ENCODE measurements around the gene SCGN.

Gene SCGN, protein sequence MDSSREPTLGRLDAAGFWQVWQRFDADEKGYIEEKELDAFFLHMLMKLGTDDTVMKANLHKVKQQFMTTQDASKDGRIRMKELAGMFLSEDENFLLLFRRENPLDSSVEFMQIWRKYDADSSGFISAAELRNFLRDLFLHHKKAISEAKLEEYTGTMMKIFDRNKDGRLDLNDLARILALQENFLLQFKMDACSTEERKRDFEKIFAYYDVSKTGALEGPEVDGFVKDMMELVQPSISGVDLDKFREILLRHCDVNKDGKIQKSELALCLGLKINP

DNA sequence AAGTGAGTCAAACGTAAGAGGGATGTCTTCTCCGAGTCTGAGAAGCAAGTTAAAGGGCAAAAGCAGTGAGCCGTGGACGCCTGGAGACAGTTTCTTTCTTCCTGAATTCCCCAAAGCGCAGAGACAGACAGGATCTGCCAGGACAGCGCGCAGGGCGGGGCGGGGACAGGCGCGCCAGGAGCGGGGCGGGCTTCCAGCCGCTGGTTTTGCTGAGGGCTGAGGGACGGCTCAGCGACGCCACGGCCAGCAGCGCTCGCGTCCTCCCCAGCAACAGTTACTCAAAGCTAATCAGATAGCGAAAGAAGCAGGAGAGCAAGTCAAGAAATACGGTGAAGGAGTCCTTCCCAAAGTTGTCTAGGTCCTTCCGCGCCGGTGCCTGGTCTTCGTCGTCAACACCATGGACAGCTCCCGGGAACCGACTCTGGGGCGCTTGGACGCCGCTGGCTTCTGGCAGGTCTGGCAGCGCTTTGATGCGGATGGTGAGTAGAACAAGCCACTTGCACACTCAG is at the start of gene SCGN:
SCGN (plus strand) TSS at position 209 of the 509 bp plus-strand sequence; CDS start at position 398, 189 bp downstream.
- DNase-seq = no peak

DNA sequence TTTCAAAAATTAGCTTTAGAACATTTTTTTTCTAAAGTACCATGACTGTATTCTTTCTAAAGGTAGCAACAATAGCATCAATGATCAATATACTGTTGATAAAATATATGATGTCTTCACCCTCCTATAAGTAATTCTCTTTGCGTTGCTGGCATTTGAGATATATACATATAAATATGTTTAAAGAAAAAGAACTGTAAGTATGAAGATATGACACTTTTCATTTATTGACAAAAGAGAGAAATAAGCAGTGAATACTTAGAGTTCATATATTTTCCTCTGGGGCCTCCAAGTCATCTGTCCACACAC is 49.4 kb upstream of the SCGN start:
- no peak for DNase-seq

DNA sequence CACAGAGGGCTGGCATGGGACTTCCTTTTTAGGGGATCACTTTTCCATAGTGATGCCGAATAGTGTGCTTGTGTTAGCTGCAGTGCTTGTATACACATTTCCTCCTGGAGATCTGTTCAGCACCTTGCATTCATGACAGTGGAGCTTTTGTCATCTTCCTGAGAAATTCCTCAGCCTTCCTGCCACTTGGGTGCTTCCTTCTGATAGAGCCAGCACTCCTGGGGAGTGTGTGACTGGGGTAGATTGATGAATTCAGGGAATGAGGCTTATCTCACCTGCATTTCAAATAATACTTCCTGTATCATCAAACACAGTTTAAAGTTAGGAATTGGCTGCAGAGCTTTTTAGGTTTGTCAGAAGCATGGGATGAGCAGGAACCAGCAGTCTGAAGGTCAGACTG is 48.8 kb upstream of the SCGN start:
- DNase-seq = no peak

DNA sequence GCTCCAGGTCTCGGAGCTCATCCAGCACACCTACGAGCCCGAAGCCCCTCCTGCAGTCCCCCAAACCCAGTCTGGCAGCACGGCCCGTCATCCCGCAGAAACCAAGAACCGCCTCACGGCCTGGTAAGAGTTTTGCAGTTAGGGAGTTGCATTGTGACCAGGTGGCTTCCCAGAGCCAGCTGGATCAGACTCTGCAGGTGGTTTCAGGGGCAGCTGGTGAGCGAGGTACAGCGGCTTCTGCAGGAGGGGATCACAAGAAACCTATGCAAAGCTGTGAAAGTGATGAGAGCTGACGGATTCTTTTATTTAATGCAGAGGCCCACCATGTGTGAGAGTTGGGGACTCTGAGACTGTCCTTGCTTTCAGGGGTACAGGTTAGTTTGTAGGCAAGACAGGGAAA is 45.9 kb upstream of the SCGN start:
- no peak for DNase-seq

DNA sequence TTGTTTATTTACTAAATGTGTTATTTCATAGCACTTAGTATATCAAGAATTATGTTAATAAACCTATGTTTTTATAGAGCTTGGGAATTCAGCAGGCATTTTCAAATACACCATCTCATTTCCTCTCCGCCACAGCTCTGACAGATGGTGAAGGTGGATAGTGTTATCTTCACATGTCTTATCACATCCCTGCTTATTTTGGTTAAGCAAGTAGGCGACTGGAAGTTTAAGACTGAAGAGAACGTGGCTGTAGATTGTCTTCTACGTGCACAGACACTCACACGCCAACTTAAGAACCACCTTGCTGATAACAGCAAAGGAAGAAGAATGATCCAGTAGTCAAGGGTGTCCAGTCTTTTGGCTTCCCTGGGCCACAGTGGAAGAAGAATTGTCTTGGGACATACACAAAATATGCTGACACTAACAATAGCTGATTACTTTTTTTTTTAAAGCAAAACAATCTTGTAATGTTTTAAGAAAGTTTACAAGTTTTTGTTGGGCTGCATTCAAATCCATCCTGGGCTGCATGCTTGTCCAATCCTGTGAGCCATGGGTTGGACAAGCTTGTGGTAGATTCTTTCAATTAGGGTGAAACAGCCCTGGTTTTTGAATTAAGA is 43.3 kb upstream of the SCGN start:
- no peak for DNase-seq

DNA sequence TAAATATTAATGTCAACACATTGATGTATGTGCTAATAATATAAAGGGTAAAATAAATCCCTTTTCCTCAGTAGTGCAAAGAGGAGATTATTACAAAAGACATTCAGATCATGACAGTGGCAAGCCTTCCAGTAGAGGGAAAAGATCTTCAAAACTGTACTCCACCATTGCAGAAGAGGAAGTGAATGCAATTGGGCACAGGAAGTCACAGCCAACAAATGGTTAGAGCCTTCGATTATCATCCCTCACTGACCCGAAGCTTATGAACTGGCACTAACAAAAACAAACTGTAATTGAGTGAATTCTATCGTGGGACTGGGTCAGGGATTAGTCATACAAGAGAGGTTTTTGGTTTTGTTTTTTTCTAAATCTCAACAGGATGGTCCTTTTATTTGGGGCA is 39.3 kb upstream of the SCGN start:
- no peak for DNase-seq

DNA sequence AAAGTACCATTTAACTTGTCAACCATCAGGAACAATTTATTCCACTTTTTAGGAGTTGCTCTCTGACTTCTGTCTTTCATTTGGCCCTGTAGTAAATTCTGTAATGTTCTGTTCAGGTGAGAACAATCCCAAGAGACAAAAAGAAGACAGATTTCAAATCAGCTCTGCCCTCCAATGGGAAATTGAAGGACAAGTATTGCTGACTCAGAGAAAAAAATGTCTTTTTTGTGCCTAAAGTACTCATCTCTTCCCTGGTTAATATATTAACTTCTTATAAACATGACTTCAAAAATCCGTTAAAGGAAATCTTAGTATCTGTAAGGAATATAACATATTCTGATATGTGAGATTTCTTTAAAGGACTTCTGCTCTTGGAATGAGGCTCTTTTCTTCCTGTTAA is 38.6 kb upstream of the SCGN start:
- no peak for DNase-seq

DNA sequence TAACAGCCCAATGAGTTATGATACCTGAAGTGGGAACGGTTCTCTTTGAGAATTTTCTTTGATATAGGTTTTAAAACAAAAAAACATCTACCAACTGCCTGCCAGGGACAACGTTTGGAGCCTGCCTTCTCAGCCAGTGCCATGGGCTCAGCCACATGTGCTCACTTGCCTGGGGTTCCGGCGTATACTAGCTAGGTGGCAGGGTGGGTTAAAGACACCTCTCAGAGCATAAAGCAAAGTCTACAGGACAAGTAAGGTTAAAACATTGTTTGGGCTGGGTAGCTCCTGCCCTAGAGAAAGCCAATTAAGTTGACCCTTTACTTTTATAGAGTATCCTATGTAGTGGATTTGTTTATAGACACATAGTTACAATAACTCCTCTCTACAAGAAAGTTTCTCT is 38.0 kb upstream of the SCGN start:
- DNase-seq = no peak

DNA sequence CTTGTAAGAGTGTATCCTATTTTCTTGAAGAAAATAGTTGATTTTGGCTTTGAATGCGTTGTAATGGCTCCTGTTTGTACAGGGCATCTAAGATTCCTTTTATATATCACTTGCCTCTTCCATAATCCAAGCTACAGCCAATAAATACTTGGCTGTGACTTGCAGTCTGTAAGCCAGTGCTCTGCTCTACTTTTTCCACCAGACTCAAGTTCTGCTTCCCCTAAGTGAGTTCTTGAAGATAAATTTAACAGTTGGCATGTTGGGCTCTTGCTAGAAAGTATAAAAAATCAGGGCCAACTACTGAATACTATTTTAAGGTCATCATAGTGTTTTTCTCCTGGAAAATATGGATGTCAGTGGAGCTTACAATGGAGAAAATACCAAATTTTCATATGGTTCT is 36.5 kb upstream of the SCGN start:
- no peak for DNase-seq

DNA sequence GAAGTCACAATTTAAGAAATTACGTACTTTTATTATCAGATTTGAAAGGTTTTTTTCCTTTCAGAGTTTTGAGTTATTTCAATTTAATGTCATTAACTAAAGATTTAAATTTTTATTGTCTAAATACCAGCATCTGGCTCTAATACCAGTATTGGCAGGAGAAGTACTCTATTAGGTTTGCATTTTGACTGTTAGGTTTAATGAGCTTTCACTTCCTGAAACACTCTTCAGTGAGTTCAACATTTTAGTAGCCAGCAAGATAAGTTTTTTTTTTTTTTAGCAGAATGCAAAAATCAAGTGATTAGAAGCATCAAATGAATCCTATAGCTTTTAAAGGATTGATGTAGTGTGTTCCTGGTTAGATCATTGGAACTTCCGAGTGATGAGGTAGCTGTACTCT is 34.0 kb upstream of the SCGN start:
- no peak for DNase-seq

DNA sequence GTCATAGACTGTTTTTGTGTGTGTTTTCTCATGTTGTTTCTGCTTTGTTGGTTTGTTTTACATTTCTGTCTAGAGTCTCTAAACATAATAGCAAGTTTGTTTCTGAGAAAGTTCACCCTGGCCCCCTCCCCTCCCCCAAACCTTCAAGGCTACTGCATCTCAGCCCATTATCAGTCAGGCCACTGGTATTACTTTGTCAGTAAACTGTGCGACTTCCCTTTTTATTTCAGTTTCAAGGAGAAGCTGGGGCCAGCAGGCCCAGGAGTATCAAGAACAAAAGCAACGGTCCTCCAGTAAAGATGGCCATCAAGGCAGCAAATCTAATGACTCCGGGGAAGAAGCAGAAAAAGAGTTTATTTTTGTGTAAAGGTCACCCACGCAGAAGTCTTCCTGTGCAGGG is 32.8 kb upstream of the SCGN start:
- DNase-seq = no peak

DNA sequence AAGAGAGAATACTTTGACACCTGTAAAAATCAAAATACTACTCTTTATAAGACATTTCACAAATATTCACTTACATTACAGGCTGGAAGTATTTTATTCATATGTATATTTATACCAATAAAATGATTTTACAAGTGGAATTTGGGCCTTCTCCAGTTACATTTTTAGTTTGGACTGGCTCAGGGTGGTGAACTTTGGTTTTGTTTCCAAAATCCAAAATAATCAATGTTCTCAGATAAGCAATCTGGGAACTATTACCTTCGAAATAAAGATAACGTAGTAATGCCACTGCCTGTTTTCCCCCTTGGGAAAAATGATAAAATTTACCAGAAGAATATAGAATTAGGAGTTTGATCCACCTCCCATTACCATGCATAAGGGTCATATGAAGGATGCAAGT is 31.6 kb upstream of the SCGN start:
- DNase-seq = no peak

DNA sequence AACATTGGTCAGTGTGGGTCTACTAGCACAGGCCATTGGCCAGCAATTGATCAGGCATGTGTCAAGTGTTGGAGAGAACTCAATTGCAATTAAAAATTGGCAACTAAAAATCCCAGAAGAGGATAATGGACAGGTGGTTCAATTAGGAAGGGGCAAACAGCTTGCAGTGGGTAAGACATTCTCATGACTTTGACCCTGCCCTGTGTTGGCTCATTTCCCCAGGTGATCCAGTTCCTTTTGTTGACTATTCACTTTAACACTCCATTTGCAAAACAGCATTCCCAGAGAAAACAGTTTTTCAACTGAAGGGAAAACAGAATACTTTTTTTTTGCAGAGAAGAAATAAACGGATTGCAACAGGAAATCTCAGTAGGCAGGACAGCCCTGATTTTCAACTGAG is 28.9 kb upstream of the SCGN start:
- DNase-seq = no peak

DNA sequence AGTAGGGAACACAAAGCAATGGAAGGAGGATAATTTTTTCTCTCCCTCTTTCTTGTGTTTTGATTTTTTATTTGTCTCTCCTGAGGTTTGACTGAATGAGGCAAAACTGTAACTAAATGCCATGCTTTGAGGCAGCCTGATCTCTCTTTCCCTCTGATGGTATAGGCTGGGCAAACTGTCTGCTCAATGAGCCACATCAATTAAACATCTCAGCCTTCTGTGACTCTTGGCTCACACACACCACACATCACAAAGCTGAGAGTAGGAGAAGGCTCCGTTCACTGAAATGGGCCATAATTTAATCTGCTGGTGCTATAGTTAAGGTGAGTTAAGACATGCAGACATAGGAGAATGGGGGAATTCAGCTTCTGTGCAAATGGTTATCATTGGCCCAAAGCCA is 28.1 kb upstream of the SCGN start:
- DNase-seq = no peak

DNA sequence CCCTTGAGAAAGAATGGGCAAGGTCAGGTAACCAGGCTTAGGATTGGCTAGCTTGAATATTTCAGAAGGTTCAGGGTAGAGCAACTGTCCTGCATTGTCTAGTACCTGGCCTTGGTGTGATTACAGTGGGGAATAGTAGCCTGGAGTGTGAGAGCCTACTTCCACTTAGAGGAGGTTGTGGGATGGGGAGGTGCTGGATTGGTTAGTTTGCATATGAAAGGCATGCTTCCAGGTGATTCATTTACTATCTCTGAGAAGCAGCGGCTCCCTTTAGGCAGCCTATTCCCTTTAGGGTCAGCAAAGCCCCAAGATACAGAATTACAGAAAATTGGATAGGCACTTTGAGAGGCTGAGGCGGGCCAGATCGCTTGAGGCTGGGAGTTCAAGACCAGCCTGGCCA is 25.0 kb upstream of the SCGN start:
- DNase-seq = no peak

DNA sequence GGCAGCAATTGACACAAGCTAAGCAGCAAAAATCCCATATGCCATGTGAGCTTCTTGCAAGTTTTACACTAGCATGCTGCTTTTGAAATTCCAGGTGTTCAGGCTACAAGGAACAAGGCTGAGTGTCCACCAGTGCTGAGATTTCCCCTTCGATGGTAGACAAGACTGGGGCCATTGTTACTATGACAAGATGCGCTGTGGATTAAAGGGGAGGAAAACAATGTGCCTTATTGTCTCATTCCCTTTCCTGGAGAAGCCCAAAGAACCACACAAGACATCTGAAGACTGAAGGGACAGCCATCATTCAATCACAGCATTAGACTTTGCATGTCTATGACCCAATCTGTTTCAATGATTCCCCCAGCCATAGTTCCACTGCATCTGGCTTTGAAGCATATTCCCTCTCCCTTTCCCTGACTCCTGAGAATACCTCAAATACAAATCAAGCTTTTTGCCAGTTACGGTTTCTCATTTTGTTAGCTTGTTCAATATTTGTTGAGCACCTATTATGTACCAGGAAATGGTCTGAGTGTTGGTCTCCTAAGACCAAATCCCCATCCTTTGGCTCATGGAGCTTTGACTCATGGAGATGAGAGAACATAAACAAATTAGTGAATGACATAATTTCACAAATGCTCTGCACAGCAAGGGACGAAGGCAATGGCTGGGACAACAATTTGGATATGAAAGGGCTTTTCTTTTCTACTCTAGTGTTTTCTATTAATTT is 23.4 kb upstream of the SCGN start:
- DNase-seq = no peak

DNA sequence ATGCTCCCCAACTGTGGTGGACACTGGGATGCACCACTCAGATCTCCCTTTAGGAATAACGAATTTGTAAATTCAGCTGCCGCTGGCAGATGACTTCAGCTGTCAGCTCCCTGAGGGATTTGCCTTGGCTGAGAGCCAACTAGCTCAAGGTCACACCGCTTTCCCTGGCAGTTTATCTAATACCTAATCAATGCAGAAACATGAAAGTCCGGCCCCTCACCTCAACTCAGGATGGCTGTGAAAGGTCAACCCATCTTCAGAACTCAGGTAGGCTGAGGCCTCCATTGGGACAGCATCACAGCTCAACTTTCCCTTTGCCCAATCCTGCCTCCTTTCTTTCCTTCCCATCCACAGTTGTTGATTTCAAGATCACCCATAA is 22.8 kb upstream of the SCGN start:
- no peak for DNase-seq

DNA sequence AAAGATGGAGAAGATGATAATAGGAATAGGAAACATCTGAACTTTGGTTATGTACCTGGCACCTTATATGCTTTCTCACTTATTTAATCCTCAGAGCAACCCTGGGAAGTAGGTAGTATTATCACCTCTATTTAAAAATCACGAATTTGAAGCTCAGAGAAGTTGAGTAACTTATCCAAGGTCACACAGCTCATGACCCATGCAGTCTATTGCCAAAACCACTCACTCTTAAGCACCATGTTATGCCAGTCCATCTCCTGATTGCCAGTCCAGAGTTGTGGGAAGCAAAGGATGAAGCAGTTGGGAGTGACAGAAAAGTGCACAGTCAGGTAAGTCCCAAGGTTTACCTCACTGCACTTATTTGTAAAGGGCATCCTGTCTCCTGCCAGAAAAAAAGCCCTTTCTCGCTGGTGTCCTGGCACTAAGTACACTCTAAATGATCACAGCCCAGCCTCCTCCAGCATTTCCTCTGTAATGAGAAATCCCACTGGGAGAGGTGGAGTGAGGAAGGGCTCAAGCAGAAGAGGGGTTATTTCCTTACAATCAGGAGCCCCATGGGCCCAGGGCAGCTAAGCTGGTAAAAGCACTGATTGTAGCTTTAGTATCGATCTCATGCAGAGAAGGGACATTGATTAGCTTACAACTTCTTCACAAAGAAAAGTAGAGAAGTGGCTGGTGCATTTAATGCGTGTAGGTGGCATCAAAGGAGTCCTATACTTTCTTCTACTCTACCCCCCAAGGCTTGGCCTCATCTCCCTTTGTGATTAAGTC is 21.3 kb upstream of the SCGN start:
- no peak for DNase-seq

DNA sequence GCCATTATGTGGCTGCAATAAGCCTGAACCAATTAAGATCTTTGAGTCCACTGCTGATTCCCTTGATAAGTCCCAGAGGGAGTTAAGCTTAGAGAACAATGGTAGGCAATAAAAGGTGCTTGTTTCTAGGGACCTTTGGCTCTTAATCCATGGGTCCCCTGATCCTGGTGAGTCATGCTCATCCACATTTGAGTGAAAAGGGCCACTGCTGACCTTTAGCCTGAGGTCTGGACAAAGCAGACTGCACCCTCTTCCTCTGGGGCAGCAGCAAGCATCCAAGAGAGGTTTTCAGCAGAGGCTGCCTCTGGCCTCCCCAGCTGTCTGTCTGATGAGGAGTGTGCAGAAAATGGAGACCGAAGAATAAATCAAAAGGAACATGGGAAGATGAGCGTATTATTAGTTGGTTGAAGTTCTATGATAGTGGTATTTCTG is 16.1 kb upstream of the SCGN start:
- DNase-seq = no peak

DNA sequence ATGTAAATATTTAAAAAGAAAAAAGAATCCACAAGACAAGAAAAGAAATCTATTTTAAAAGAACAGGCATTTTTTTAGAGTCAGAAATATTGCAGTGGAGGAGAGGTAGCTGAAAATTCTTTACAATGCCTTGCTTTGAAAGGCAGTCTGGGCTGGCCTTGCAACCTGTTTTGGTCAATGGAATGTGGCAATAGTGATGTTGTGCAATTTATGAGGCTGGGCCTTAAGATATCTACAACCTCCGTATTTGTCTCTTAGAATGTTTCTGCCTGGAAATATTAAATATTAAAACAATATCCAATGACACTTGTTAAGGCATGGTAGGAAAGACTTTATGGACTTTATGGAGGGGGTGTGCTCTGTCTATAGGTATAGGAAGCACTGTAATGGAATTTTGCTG is 14.8 kb upstream of the SCGN start:
- DNase-seq = no peak

DNA sequence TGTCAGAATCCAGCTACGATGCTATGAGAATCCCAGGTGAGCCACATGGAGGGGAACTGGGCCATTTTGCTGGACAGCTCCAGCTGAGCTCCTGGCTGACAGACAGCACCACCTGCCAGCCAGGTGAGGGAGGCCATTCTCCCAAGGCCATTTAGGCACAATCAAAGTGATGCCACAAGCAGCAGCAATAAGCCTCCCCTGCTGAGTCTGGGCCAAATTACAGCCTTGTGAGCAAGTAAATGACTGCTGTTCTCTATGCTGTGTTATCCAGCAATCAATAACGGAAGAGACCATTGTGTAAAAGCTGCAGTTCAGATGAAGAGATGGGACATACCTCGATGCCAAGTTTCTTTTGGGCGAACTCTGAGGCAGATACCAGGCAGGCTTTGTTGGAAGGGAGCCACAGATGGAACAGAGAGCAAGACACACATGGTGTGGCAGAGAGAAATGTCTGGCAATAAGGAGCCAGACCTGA is 14.0 kb upstream of the SCGN start:
- DNase-seq = no peak

DNA sequence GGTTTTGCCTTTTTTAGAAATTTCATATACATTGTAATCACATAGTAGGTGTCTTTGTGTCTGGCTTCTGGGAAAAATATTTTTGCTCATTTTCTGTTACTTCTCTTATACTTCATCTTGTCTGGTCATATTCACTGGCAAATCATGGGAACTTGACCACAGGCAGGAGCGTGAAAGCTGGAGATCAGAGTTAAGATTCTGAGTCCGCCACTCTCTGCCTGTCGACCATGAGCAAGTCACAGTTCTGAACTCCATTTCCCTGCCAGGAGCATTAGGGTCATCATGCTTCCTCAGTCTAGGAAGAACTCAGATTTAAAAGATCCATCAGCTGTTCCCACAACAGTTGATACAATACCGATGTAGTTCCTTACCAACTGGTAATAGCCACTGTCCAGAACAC is 12.4 kb upstream of the SCGN start:
- no peak for DNase-seq

DNA sequence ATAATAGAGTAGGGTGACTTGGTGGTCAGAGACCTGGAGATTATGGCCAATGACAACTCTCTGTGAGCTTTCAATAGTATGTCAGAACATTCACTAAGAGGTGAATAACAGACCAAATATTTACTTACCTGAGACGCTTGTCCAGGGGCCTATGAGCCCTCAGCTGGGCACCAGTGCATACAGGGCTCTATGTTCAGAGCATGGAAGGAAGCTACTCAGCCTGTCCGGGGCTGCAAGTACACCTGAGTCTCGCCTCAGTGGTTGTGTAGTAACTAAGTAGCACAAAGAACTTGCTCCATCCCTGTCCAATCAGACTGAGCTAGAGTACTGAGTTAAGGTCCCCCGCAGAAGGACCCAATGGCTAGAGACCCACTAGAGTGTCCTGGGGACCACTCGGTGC is 11.6 kb upstream of the SCGN start:
- DNase-seq = no peak

DNA sequence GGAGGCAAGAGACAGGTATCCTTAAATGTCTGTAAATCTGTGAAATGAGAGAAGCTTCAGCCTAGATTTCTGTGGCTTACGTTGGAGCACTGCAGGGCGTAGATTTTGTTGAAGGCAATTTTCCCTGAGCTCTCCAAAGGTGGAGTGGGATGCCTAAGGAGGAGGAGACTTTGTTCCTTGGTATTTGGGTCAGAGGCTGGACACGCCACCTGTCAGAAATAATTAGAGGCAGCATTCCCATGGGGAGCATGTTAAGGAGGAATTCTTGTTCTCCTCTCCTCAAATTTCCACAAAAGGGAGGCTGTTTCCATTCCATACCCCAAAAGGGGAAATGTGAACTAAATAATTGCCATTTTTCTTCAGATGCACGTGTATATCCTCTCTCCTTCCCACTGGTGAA is 11.1 kb upstream of the SCGN start:
- no peak for DNase-seq

Measured in GDM1 (cell line).